ENCODE data around the gene SLC16A3.

Gene SLC16A3

GRCh38 chr17:82287868-82288801, 59.3 kb downstream of the SLC16A3 start:
- no peak for DNase-seq
